DOHH2 (cell line): Measurements from ENCODE around the gene MGLL.

ENCODE experiments used
- H3F3A ChIP-seq: fragments of 200-600 bp; sonication (generic), shearing (Covaris generic); 2 replicates; pipeline ENCODE4 v1.6.0; 2016; ENCODE audit warnings: antibody characterized with exemption, mild to moderate bottlenecking; ENCODE audit not compliant: control insufficient read depth, insufficient read depth
- H3K27ac ChIP-seq: fragments of 200-600 bp; sonication (generic); 2 replicates; pipeline ENCODE4 v1.5.1; 2014; ENCODE audit warnings: low read depth, mild to moderate bottlenecking, low read length, moderate library complexity
- H3K27me3 ChIP-seq: fragments of 200-600 bp; sonication (generic); 2 replicates; pipeline ENCODE4 v1.6.1; 2014; ENCODE audit warnings: mild to moderate bottlenecking, low read length, mixed read lengths; ENCODE audit not compliant: control insufficient read depth
- H3K36me3 ChIP-seq: fragments of 200-600 bp; sonication (generic); 2 replicates; pipeline ENCODE4 v1.6.1; 2014; ENCODE audit warnings: mild to moderate bottlenecking, low read length, moderate library complexity, mixed read lengths; ENCODE audit not compliant: control insufficient read depth
- H3K4me1 ChIP-seq: fragments of 200-600 bp; sonication (generic); 2 replicates; pipeline ENCODE4 v1.6.1; 2014; ENCODE audit warnings: mild to moderate bottlenecking, low read length, mixed read lengths; ENCODE audit not compliant: control insufficient read depth
- H3K4me2 ChIP-seq: fragments of 200-600 bp; sonication (generic); 2 replicates; pipeline ENCODE4 v1.6.0; 2014; ENCODE audit warnings: mild to moderate bottlenecking, low read length, moderate library complexity
- H3K4me3 ChIP-seq: fragments of 200-600 bp; sonication (generic); 2 replicates; pipeline ENCODE4 v1.5.1; 2014; ENCODE audit warnings: mild to moderate bottlenecking, low read length, mixed read lengths
- H3K79me2 ChIP-seq: fragments of 200-600 bp; sonication (generic); 2 replicates; pipeline ENCODE4 v1.6.1; 2014; ENCODE audit warnings: mild to moderate bottlenecking, low read length, mixed read lengths; ENCODE audit not compliant: control insufficient read depth
- H3K9me2 ChIP-seq: fragments of 200-600 bp; sonication (generic); replicated peaks from 2 replicates; pipeline ENCODE4 v1.6.1; 2014; ENCODE audit warnings: mild to moderate bottlenecking, low read length, mixed read lengths; ENCODE audit not compliant: control insufficient read depth
- H3K9me3 ChIP-seq: fragments of 200-600 bp; sonication (generic); 2 replicates; pipeline ENCODE4 v1.6.1; 2014; ENCODE audit warnings: antibody characterized with exemption, low read length, mixed read lengths; ENCODE audit not compliant: control insufficient read depth, insufficient read depth
- H4K20me1 ChIP-seq: fragments of 200-600 bp; sonication (generic); 2 replicates; pipeline ENCODE4 v1.6.0; 2014; ENCODE audit warnings: low read depth, mild to moderate bottlenecking, antibody characterized with exemption, low read length, moderate library complexity; ENCODE audit not compliant: control insufficient read depth, insufficient read depth
- CTCF ChIP-seq: fragments of 200-600 bp; sonication (generic); IDR thresholded peaks from one replicate; pipeline ENCODE4 v1.5.1; 2014; ENCODE audit warnings: antibody characterized with exemption, mild to moderate bottlenecking, low read depth, low read length; ENCODE audit not compliant: poor library complexity, severe bottlenecking
- EZH2phosphoT487 ChIP-seq: fragments of 200-600 bp; sonication (generic); IDR thresholded peaks from 2 replicates; pipeline ENCODE4 v1.6.1; 2017; ENCODE audit warnings: borderline replicate concordance, mild to moderate bottlenecking, antibody characterized with exemption, low read length, moderate library complexity, mixed read lengths

Gene MGLL

GRCh38 chr3:127792541-127793292 is 29.6 kb downstream of the MGLL start:
- Histone ChIP-seq H3K27ac (no peak overlapping the region), H3K27me3 (no peaks in the 10 kb centered on the region), H3K9me3 (no peaks in the 10 kb centered on the region), H3K4me2 (no peak overlapping the region), H4K20me1 (no peaks in the 10 kb centered on the region), H3K4me3 (no peak overlapping the region), H3F3A (no peaks in the 10 kb centered on the region), H3K79me2 (no peaks in the 10 kb centered on the region), H3K36me3 (no peaks in the 10 kb centered on the region), H3K4me1 (no peaks in the 10 kb centered on the region), H3K9me2 (no peaks in the 10 kb centered on the region)
- TF ChIP-seq EZH2phosphoT487 (no peak), CTCF (no peak)

- Histone ChIP-seq H3K4me1 (no peaks in the 10 kb centered on the region), H3K9me3 (no peaks in the 10 kb centered on the region), H4K20me1 (no peaks in the 10 kb centered on the region), H3K9me2 (no peaks in the 10 kb centered on the region), H3F3A (no peaks in the 10 kb centered on the region), H3K36me3 (no peaks in the 10 kb centered on the region), H3K27me3 (no peaks in the 10 kb centered on the region), H3K4me3 (no peak overlapping the region), H3K4me2 (no peak overlapping the region), H3K79me2 (no peaks in the 10 kb centered on the region), H3K27ac (no peak overlapping the region)
- TF ChIP-seq CTCF (peak; percentile 36), EZH2phosphoT487 (no peak)
These were observed 30.9 kb downstream of the MGLL start for GRCh38 chr3:127791221-127791913.

- Histone ChIP-seq H3K4me3 (no peak overlapping the region), H3K4me1 (no peaks in the 10 kb centered on the region), H3K9me2 (no peaks in the 10 kb centered on the region), H3K27ac (no peak overlapping the region), H3K36me3 (no peaks in the 10 kb centered on the region), H3K4me2 (no peak overlapping the region), H4K20me1 (no peaks in the 10 kb centered on the region), H3K9me3 (no peaks in the 10 kb centered on the region), H3K27me3 (no peaks in the 10 kb centered on the region), H3F3A (no peaks in the 10 kb centered on the region), H3K79me2 (no peaks in the 10 kb centered on the region)
- TF ChIP-seq CTCF: no peak
- TF ChIP-seq EZH2phosphoT487: no peak
These were observed 31.5 kb downstream of the MGLL start for GRCh38 chr3:127790882-127791183.
